Kidney epithelial cell (primary cell): ENCODE measurements around the gene SLC49A4. TPM values are rescaled to one million over a fixed set of nuclear protein-coding genes. Genes with fewer than 3 reads are reported as not detected.

Experiments
- DNase-seq: peaks from one replicate; pipeline ENCODE4 v3.0.0-alpha.2; 2010; ENCODE audit warnings: low read depth
- H3K27me3 ChIP-seq: 2 replicates; pipeline ENCODE4 v1.6.0; 2011; ENCODE audit warnings: low read length; ENCODE audit not compliant: control insufficient read depth, insufficient read depth
- H3K36me3 ChIP-seq: 2 replicates; pipeline ENCODE4 v1.5.1; 2011; ENCODE audit warnings: low read length; ENCODE audit not compliant: control insufficient read depth, insufficient read depth
- H3K4me3 ChIP-seq: 2 replicates; pipeline ENCODE4 v1.5.1; 2011; ENCODE audit warnings: low read depth, mild to moderate bottlenecking, control low read depth, low read length
- total RNA-seq: library from RNA; depleted of rRNA; stranded (reverse); fragments of >200 nt; gene quantifications from 2 replicates; pipeline ENCODE4 v1.2.3, GENCODE V29; 2015
- TF ChIP-seq, protein P1 (sequence below): IDR thresholded peaks from 2 replicates; pipeline ENCODE4 v1.5.1; 2011; ENCODE audit warnings: mild to moderate bottlenecking, moderate library complexity, low read length, control low read depth, inconsistent platforms; ENCODE audit not compliant: insufficient read depth, poor library complexity, severe bottlenecking

The SLC49A4 gene
- total RNA-seq, 1 donor from 2014 or later, result 17.2 TPM

DNA sequence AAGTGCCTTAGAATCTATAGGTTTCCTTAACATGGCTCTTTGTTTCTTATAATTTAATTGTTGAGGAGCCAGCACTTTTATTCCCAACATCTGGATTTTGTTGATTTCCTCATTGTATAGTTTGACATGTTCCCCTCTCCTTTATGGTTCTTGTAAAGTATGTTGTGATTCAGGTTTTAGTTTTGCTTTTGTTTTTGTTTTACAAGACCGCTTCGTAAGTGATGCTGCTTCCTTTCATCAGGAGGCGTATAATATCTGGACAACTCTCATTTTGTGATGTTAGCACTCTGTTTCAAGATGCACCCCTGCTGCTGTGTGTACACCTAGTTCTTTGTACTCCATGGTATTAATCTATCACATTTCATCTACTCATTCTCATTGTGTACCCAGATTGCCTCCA, 48.7 kb downstream of the SLC49A4 start:
- no peaks in the 10 kb centered on the region for H3K27me3 ChIP-seq
- TF ChIP-seq, protein P1, sequence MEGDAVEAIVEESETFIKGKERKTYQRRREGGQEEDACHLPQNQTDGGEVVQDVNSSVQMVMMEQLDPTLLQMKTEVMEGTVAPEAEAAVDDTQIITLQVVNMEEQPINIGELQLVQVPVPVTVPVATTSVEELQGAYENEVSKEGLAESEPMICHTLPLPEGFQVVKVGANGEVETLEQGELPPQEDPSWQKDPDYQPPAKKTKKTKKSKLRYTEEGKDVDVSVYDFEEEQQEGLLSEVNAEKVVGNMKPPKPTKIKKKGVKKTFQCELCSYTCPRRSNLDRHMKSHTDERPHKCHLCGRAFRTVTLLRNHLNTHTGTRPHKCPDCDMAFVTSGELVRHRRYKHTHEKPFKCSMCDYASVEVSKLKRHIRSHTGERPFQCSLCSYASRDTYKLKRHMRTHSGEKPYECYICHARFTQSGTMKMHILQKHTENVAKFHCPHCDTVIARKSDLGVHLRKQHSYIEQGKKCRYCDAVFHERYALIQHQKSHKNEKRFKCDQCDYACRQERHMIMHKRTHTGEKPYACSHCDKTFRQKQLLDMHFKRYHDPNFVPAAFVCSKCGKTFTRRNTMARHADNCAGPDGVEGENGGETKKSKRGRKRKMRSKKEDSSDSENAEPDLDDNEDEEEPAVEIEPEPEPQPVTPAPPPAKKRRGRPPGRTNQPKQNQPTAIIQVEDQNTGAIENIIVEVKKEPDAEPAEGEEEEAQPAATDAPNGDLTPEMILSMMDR, result no peak
- no peak for DNase-seq
- H3K36me3 ChIP-seq, result no peaks in the 10 kb centered on the region
- H3K4me3 ChIP-seq, result no peak overlapping the region

DNA sequence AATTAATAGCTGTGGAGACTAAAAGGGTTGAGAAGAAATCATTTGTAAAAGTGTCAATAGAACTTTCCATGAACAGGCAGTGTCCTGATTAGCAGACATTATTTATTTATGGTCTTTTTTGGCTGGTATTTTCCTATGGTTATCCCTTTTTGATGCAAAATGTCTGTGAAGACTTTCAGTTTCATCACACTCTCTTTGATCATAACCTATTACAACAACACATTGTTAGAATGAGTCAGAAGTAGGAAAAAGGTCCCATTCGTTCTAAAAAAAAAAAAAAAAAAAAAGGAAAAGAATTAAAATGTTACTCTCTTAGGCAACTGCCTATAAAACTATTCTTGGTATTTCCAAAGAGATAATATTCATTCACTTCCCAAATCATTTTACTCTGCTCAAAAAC, 62.1 kb downstream of the SLC49A4 start:
- no peak for DNase-seq
- Histone ChIP-seq H3K36me3 (no peaks in the 10 kb centered on the region), H3K4me3 (no peak overlapping the region), H3K27me3 (no peaks in the 10 kb centered on the region)
- TF ChIP-seq, protein P1, result no peak

DNA sequence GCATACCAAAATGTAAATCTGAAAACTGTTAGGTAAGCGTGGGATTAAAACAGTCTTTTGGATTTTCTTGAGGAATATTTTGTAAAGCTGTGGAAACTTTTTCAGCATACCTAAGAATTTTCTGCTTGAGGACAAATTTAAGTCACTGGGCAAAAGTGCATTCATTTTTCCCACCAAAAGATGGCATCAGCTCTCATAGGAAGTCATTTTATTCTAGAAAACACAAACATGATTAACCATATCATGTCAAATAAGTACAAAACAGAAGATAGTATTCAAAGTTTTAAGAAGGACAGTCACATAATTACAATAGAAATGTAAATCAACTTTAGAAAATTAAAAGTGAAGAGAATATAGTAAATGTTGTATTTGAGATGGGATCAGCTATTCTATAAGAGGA, 63.5 kb downstream of the SLC49A4 start:
- no peak for DNase-seq
- Histone ChIP-seq H3K4me3 (no peak overlapping the region), H3K27me3 (no peaks in the 10 kb centered on the region), H3K36me3 (no peaks in the 10 kb centered on the region)
- TF ChIP-seq, protein P1, result peak; percentile 18

DNA sequence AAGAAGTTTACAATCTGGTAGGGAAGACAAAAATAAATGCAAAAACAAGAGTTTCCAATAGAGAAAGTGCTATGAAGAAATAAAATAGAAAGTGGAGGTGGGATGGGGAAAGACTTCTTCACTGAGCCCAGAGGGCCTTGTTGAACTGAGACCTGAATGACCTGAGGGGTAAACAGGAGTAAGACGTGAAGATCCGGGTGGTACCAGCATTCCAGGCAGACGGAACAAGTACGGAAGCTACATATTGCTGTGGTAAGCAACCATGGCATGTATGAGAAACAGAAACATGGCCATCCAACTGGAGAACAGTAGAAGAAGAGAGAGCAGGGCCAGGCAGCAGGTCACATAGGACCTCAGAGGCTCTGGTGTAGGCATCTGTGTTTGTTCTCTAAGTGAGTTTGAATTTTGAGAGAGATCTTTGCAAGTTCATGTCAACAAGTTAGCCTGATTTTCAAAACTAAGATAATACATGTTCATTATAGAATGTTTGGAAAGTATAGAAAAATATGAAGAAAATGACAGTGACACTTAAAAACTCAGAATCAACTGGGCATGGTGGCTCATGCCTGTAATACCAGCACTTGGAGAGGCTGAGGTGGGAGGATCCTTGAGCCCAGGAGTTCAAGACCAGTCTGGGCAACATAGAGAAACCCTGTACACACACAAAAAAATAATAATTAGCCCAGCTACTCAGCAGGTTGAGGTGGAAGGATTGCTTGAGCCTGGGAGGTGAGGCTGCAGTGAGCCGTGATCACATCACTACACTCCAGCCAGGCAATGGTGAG, 64.3 kb downstream of the SLC49A4 start:
- TF ChIP-seq, protein P1, result no peak

DNA sequence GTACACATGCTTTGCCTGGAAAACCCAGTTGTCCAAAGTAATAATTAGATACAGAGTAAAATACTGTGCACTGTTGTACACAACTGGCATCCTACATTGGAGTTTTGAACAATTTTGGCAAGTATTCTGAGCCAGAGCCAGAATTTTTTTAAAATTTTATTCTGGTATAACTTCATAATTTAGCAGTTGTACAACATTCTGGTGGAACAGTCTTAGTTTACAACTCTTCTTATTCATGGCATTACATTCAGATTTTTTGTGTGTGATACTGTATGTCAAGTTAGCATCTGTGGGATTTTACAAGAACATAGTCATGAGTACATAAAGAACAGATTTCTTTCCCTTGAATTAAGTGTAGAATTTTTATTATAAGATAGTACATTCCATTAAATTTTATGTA, 67.5 kb downstream of the SLC49A4 start:
- Histone ChIP-seq H3K4me3 (no peak overlapping the region), H3K27me3 (no peaks in the 10 kb centered on the region), H3K36me3 (no peaks in the 10 kb centered on the region)
- no peak for DNase-seq
- TF ChIP-seq, protein P1, result no peak

More for the DNA sequence above, 64.3 kb downstream of the SLC49A4 start:
- Histone ChIP-seq H3K27me3 (no peaks in the 10 kb centered on the region), H3K36me3 (no peaks in the 10 kb centered on the region), H3K4me3 (no peak overlapping the region)
- no peak for DNase-seq

DNA sequence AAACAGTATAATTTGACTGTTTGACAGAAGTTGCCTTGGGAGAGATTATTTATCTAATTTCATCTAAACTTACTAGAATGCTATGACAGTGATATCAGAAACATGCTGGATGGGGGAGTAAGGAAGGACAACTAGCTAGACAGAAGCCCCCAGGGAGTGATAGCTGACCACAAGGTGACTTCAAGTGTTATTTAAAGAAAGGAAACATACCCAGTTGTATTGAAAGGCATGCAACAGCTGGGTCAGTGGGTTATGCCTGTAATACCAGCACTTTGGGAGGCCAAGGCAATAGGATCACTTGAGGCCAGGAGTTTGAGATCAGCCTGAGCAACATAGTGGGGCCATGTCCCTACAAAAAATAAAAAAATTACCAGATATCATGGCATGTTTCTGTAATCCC, 69.6 kb downstream of the SLC49A4 start:
- no peaks in the 10 kb centered on the region for H3K36me3 ChIP-seq
- TF ChIP-seq, protein P1, result no peak
- no peak overlapping the region for H3K4me3 ChIP-seq
- H3K27me3 ChIP-seq, result no peaks in the 10 kb centered on the region
- DNase-seq, result no peak
